CD14-positive monocyte (primary cell): Measurements from ENCODE around the gene CCL17. TPM values are rescaled to one million over a fixed set of nuclear protein-coding genes. Genes with fewer than 3 reads are reported as not detected.

ENCODE experiments used
- DNase-seq, 3 donors: peaks; one replicate each; pipeline ENCODE4 v3.0.0-alpha.2; 2011 to 2022
- H2AFZ ChIP-seq: 2 replicates; pipeline ENCODE4 v1.6.0; 2012; ENCODE audit warnings: mild to moderate bottlenecking, low read depth, low read length, inconsistent platforms; ENCODE audit not compliant: insufficient read depth, poor library complexity, severe bottlenecking
- H3K27ac ChIP-seq, 2 donors: 1 replicate in 1 of 2; 2 replicates in 1 of 2; pipeline ENCODE4 v1.5.1; 2012 to 2013; ENCODE audit warnings: low read length in 2 of 2, control low read depth in 1 of 2, inconsistent platforms in 1 of 2, low read depth in 1 of 2, mild to moderate bottlenecking in 1 of 2
- H3K27me3 ChIP-seq, 2 donors: one replicate each; pipeline versions ENCODE4 v1.6.0 to v1.6.1; 2011 to 2013; ENCODE audit warnings: low read length in 2 of 2; ENCODE audit not compliant: control insufficient read depth in 2 of 2, insufficient read depth in 2 of 2
- H3K36me3 ChIP-seq, 2 donors: replicated peaks in 1 of 2; 1 replicate in 1 of 2; 2 replicates in 1 of 2; pipeline versions ENCODE4 v1.5.1 to v1.6.1; 2012 to 2013; ENCODE audit warnings: low read length in 2 of 2, control low read depth in 1 of 2, inconsistent platforms in 1 of 2, mild to moderate bottlenecking in 1 of 2; ENCODE audit not compliant: insufficient read depth in 2 of 2, control insufficient read depth in 1 of 2
- H3K4me1 ChIP-seq, 2 donors: 1 replicate in 1 of 2; 2 replicates in 1 of 2; pipeline versions ENCODE4 v1.5.1 to v1.6.1; 2012 to 2013; ENCODE audit warnings: low read length in 2 of 2, control low read depth in 1 of 2, inconsistent platforms in 1 of 2, mild to moderate bottlenecking in 1 of 2, moderate library complexity in 1 of 2; ENCODE audit not compliant: insufficient read depth in 2 of 2, control insufficient read depth in 1 of 2
- H3K4me2 ChIP-seq: replicated peaks from 2 replicates; pipeline ENCODE3; 2012; ENCODE audit warnings: low read length, moderate library complexity, mild to moderate bottlenecking; ENCODE audit not compliant: poor library complexity, severe bottlenecking; ENCODE audit errors: extremely low read depth
- H3K4me3 ChIP-seq, 3 experiments: fragments of 200-600 bp in 1 of 3; sonication (generic) in 1 of 3; replicated peaks in 1 of 3; 1 replicate in 2 of 3; 2 replicates in 1 of 3; pipeline ENCODE4 v1.5.1; 2011 to 2013; ENCODE audit warnings: low read length in 3 of 3, mild to moderate bottlenecking in 3 of 3, control low read depth in 2 of 3, low read depth in 2 of 3, inconsistent platforms in 1 of 3, moderate library complexity in 1 of 3
- H3K79me2 ChIP-seq: 2 replicates; pipeline ENCODE4 v1.6.0; 2012; ENCODE audit warnings: mild to moderate bottlenecking, control low read depth, inconsistent platforms, low read length, moderate library complexity; ENCODE audit not compliant: insufficient read depth
- H3K9ac ChIP-seq: 2 replicates; pipeline ENCODE4 v1.6.0; 2017; ENCODE audit warnings: low read length, mild to moderate bottlenecking; ENCODE audit not compliant: insufficient read depth, poor library complexity, severe bottlenecking
- H3K9me3 ChIP-seq, 2 donors: replicated peaks in 1 of 2; 1 replicate in 1 of 2; 2 replicates in 1 of 2; pipeline versions ENCODE4 v1.5.1 to v1.6.1; 2012 to 2013; ENCODE audit warnings: low read length in 2 of 2, control low read depth in 1 of 2; ENCODE audit not compliant: control insufficient read depth in 1 of 2, insufficient read depth in 1 of 2
- H4K20me1 ChIP-seq: 2 replicates; pipeline ENCODE4 v1.6.0; 2012; ENCODE audit warnings: mild to moderate bottlenecking, low read length, control low read depth, moderate library complexity; ENCODE audit not compliant: insufficient read depth
- H3K27ac Mint-ChIP-seq, 7 donors: one replicate each; pipeline ENCODE4 v1.8.0; 2020; ENCODE audit warnings: mild to moderate bottlenecking in 7 of 7, mixed read lengths in 7 of 7, moderate library complexity in 6 of 7, inconsistent platforms in 2 of 7
- H3K27me3 Mint-ChIP-seq, 3 donors: one replicate each; pipeline ENCODE4 v1.8.0; 2021 to 2022; ENCODE audit warnings: low read depth in 3 of 3, mild to moderate bottlenecking in 3 of 3, mixed read lengths in 3 of 3, moderate library complexity in 3 of 3, inconsistent platforms in 1 of 3
- H3K36me3 Mint-ChIP-seq, 2 donors: one replicate each; pipeline ENCODE4 v1.8.0; 2020; ENCODE audit warnings: mixed read lengths in 2 of 2, inconsistent platforms in 1 of 2, mild to moderate bottlenecking in 1 of 2
- H3K4me1 Mint-ChIP-seq: one replicate; pipeline ENCODE4 v1.8.0; 2020; ENCODE audit warnings: mild to moderate bottlenecking, mixed read lengths
- H3K4me3 Mint-ChIP-seq, 2 donors: one replicate each; pipeline ENCODE4 v1.8.0; 2020; ENCODE audit warnings: mild to moderate bottlenecking in 2 of 2, mixed read lengths in 2 of 2, moderate library complexity in 1 of 2
- H3K9me3 Mint-ChIP-seq, 7 donors: one replicate each; pipeline ENCODE4 v1.8.0; 2020 to 2022; ENCODE audit warnings: mixed read lengths in 7 of 7, mild to moderate bottlenecking in 6 of 7, moderate library complexity in 6 of 7, inconsistent platforms in 2 of 7
- WGBS: methylation state at CpG from one replicate; pipeline ENCODE4 v1.1.5; 2013; ENCODE audit warnings: missing lambda C conversion rate; ENCODE audit not compliant: insufficient coverage; 5-methylcytosine and 5-hydroxymethylcytosine counted together
- intact Hi-C, 2 donors: fragments of 100-400 bp; cut with micrococcal nuclease; formaldehyde crosslinking; loops; one replicate each; pipeline versions ENCODE4 v1.15.0 to v1.15.1; 2023
- polyA plus RNA-seq, 3 donors: library from polyadenylated mRNA; depleted of rRNA in 1 of 3; unstranded in 2 of 3; stranded (reverse) in 1 of 3; fragments of 300-500 nt in 2 of 3; fragments of >200 nt in 1 of 3; fragmentation: Illumina TruSeq in 2 of 3; gene quantifications; 1 replicate in 2 of 3; 2 replicates in 1 of 3; pipeline ENCODE4 v1.2.3, GENCODE V29; 2012 to 2021
- TF ChIP-seq, protein P1 (sequence below): fragments of 200-600 bp; IDR thresholded peaks from one replicate; pipeline ENCODE4 v1.8.0; 2022; ENCODE audit warnings: antibody characterized with exemption, mild to moderate bottlenecking

CCL17 gene
- polyA plus RNA-seq, 3 donors, result not detected

DNA sequence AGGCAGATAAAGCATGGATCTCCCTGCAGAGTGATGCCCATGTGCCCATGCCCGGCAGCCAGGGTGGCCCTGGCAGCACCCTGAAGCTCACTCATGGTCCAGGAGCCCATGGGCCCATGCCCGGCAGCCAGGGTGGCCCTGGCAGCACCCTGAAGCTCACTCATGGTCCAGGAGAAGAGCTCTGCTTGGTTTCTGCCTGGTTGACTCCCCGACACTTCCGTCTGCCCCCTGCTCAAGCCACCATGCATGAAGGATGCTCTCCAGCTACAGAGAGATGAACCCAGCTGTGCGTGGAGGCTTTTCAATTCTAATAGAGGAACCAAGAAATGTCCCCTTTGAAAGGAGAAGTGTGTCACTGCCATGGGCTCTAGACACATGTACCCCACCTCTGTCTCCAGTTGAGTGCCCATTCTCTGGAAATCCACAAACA lies 8.7 kb downstream of the CCL17 start:
- Histone ChIP-seq H2AFZ (no peak overlapping the region), H3K4me3 (no peak overlapping the region), H3K36me3 (no peaks in the 10 kb centered on the region), H3K9ac (no peak overlapping the region), H3K79me2 (no peaks in the 10 kb centered on the region), H3K27ac (no peak overlapping the region), H3K27me3 (no peaks in the 10 kb centered on the region), H3K9me3 (no peaks in the 10 kb centered on the region), H3K4me1 (peaks cover 19 to 26% of the 10 kb centered on the region in 2 donors), H4K20me1 (no peaks in the 10 kb centered on the region), H3K4me2 (no peak overlapping the region)
- H3K9me3 Mint-ChIP-seq, result no peaks in the 10 kb centered on the region
- DNase-seq, result no peak
- H3K4me1 Mint-ChIP-seq, result peaks cover 18% of the 10 kb centered on the region
- H3K4me3 Mint-ChIP-seq, result no peak overlapping the region
- TF ChIP-seq, protein P1, sequence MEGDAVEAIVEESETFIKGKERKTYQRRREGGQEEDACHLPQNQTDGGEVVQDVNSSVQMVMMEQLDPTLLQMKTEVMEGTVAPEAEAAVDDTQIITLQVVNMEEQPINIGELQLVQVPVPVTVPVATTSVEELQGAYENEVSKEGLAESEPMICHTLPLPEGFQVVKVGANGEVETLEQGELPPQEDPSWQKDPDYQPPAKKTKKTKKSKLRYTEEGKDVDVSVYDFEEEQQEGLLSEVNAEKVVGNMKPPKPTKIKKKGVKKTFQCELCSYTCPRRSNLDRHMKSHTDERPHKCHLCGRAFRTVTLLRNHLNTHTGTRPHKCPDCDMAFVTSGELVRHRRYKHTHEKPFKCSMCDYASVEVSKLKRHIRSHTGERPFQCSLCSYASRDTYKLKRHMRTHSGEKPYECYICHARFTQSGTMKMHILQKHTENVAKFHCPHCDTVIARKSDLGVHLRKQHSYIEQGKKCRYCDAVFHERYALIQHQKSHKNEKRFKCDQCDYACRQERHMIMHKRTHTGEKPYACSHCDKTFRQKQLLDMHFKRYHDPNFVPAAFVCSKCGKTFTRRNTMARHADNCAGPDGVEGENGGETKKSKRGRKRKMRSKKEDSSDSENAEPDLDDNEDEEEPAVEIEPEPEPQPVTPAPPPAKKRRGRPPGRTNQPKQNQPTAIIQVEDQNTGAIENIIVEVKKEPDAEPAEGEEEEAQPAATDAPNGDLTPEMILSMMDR, result no peak
- no peaks in the 10 kb centered on the region for H3K36me3 Mint-ChIP-seq
- peak overlapping the region in 1 of 7 donors; percentile 22 for H3K27ac Mint-ChIP-seq
- WGBS, result 100% methylated on average over 1 of the region's 5 CpGs
- intact Hi-C loops, result no loop called here
- H3K27me3 Mint-ChIP-seq, result peaks cover 4 to 12% (median 9%) of the 10 kb centered on the region in 3 donors

DNA sequence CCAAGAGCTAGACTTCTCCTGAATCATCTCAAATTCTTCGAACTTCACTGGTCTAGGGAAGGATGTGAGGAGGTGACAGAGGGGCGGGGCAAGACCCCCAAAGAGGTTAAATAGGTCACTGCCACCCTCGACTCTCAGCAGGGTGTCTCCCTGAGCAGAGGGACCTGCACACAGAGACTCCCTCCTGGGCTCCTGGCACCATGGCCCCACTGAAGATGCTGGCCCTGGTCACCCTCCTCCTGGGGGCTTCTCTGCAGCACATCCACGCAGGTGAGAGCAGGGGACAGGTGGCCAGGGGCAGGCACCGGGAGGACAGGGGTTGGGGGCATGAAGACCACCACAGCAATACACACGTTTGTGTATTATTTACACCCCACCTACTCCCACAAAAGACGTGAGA lies 9.2 kb downstream of the CCL17 start:
- Histone ChIP-seq H3K79me2 (no peaks in the 10 kb centered on the region), H3K27ac (no peak overlapping the region), H3K4me3 (no peak overlapping the region), H3K4me1 (peaks cover 21 to 28% of the 10 kb centered on the region in 2 donors), H4K20me1 (no peaks in the 10 kb centered on the region), H3K9me3 (no peaks in the 10 kb centered on the region), H3K36me3 (no peaks in the 10 kb centered on the region), H2AFZ (no peak overlapping the region), H3K27me3 (no peaks in the 10 kb centered on the region), H3K9ac (no peak overlapping the region), H3K4me2 (no peak overlapping the region)
- DNase-seq, result no peak
- TF ChIP-seq, protein P1, result no peak
- H3K4me1 Mint-ChIP-seq, result peaks cover 18% of the 10 kb centered on the region
- H3K27ac Mint-ChIP-seq, result peak overlapping the region in 1 of 7 donors; percentile 22
- no peaks in the 10 kb centered on the region for H3K9me3 Mint-ChIP-seq
- H3K27me3 Mint-ChIP-seq, result peaks cover 5 to 12% (median 9%) of the 10 kb centered on the region in 3 donors
- no peaks in the 10 kb centered on the region for H3K36me3 Mint-ChIP-seq
- no peak overlapping the region for H3K4me3 Mint-ChIP-seq
- intact Hi-C loops, result no loop called here
- WGBS, result 79% methylated on average over 3 of the region's 7 CpGs
